Ovary (tissue), 3 donors: ENCODE data around the gene C9.

Experiments used
- EP300 ChIP-seq: sonication (generic); formaldehyde crosslinking; IDR thresholded peaks from one replicate; pipeline ENCODE4 v1.6.1; 2017; ENCODE audit warnings: antibody characterized with exemption
- POLR2A ChIP-seq: fragments of 450-650 bp; IDR thresholded peaks from one replicate; pipeline ENCODE4 v1.6.1; 2017; ENCODE audit warnings: antibody characterized with exemption, mild to moderate bottlenecking, moderate library complexity
- TF ChIP-seq, protein P1 (sequence below), 3 donors: fragments of 450-650 bp in 2 of 3; fragments of 200-600 bp in 1 of 3; IDR thresholded peaks; one replicate each; pipeline versions ENCODE4 v1.5.1 to v1.8.0; 2016 to 2022; ENCODE audit warnings: antibody characterized with exemption in 3 of 3, mild to moderate bottlenecking in 1 of 3
- donor health status: DM: no; HTN: no; CAD: no.

DNA sequence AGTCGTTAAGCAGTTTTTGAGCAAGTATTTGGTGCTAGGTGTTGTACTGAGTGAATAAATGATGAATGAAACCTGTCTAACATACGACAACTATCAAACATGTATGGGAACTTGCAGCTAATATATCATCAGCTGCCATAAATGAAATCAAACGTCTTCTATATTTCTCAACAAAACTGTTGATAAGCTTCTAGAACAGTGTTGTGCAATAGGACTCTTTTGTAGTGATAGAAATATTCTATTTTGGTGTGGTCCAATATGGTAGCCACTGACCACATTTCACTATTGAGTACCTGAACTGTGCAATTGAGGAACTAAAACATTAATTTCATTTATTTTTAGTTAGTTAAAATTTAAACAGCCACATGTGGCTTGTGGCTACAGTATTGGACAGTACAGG lies 128.6 kb downstream of the C9 start:
- TF ChIP-seq, protein P1, sequence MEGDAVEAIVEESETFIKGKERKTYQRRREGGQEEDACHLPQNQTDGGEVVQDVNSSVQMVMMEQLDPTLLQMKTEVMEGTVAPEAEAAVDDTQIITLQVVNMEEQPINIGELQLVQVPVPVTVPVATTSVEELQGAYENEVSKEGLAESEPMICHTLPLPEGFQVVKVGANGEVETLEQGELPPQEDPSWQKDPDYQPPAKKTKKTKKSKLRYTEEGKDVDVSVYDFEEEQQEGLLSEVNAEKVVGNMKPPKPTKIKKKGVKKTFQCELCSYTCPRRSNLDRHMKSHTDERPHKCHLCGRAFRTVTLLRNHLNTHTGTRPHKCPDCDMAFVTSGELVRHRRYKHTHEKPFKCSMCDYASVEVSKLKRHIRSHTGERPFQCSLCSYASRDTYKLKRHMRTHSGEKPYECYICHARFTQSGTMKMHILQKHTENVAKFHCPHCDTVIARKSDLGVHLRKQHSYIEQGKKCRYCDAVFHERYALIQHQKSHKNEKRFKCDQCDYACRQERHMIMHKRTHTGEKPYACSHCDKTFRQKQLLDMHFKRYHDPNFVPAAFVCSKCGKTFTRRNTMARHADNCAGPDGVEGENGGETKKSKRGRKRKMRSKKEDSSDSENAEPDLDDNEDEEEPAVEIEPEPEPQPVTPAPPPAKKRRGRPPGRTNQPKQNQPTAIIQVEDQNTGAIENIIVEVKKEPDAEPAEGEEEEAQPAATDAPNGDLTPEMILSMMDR (IDR thresholded peaks at IDR 0.05): no peak
- no peak for TF ChIP-seq EP300
- no peak for TF ChIP-seq POLR2A
